Lung (tissue), 12 donors: ENCODE results near the gene MICU1. TPM values are rescaled to one million over a fixed set of nuclear protein-coding genes. Genes with fewer than 3 reads are reported as not detected.

Experiments used
- ATAC-seq: fragments of 200-7000 bp; cut with Tn5 transposase; one replicate; pipeline ENCODE4 v1.9.1; 2020; ENCODE audit warnings: moderate number of reproducible peaks; ENCODE audit not compliant: insufficient read depth, low FRiP score
- DNase-seq, 3 donors: peaks; one replicate each; pipeline ENCODE4 v3.0.0-alpha.2; 2013 to 2017
- H3K27ac ChIP-seq, 2 donors: one replicate each; pipeline ENCODE4 v1.5.1; 2013; ENCODE audit warnings: mild to moderate bottlenecking in 2 of 2, moderate library complexity in 2 of 2, control low read depth in 1 of 2, inconsistent platforms in 1 of 2, low read depth in 1 of 2, low read length in 1 of 2
- H3K27me3 ChIP-seq, 3 donors: one replicate each; pipeline ENCODE4 v1.5.1; 2013; ENCODE audit warnings: low read length in 2 of 3; ENCODE audit not compliant: control insufficient read depth in 3 of 3, insufficient read depth in 3 of 3
- H3K36me3 ChIP-seq, 4 donors: one replicate each; pipeline ENCODE4 v1.5.1; 2013; ENCODE audit warnings: low read length in 4 of 4, mild to moderate bottlenecking in 1 of 4, moderate library complexity in 1 of 4; ENCODE audit not compliant: control insufficient read depth in 4 of 4, insufficient read depth in 4 of 4
- H3K4me1 ChIP-seq, 5 donors: one replicate each; pipeline ENCODE4 v1.5.1; 2013; ENCODE audit warnings: low read length in 5 of 5, mild to moderate bottlenecking in 2 of 5, moderate library complexity in 1 of 5; ENCODE audit not compliant: control insufficient read depth in 5 of 5, insufficient read depth in 5 of 5
- H3K4me3 ChIP-seq: one replicate; pipeline ENCODE4 v1.5.1; 2013; ENCODE audit warnings: mild to moderate bottlenecking, control low read depth, moderate library complexity
- H3K9ac ChIP-seq, 2 donors: one replicate each; pipeline ENCODE4 v1.5.1; 2013; ENCODE audit warnings: low read length in 2 of 2, control low read depth in 1 of 2; ENCODE audit not compliant: insufficient read depth in 1 of 2
- H3K9me3 ChIP-seq, 4 donors: one replicate each; pipeline ENCODE4 v1.5.1; 2013; ENCODE audit warnings: low read length in 3 of 4, mild to moderate bottlenecking in 1 of 4, moderate library complexity in 1 of 4; ENCODE audit not compliant: control insufficient read depth in 4 of 4, insufficient read depth in 3 of 4
- WGBS, 2 donors: extraction: QIAGEN DNeasy Blood & Tissue Kit; methylation state at CpG; one replicate each; pipeline ENCODE4 v1.1.7; 2013; 5-methylcytosine and 5-hydroxymethylcytosine counted together
- polyA plus RNA-seq, 2 donors: library from polyadenylated mRNA; stranded (reverse); fragments of 200-250 nt; gene quantifications; one replicate each; pipeline ENCODE4 v1.2.1, GENCODE V29; 2013
- total RNA-seq, 2 donors: library from RNA; depleted of rRNA in 1 of 2; stranded (reverse); fragments of >200 nt in 1 of 2; gene quantifications; one replicate each; pipeline ENCODE4 v1.2.1, GENCODE V29; 2014 to 2021
- TF ChIP-seq, protein P1 (sequence below): IDR thresholded peaks from 2 replicates; pipeline ENCODE4 v1.5.1; 2012; ENCODE audit warnings: mild to moderate bottlenecking; ENCODE audit errors: control extremely low read depth, extremely low read depth
- donor health status: control.
- donor health status: control.
- donor health status: Bipolar disorder and iron deficiency.
- donor health status: healthy.
- donor health status: DM: yes; HTN: yes; CAD: no.

Gene MICU1
- total and polyA plus RNA-seq, 4 donors, result 41.9 to 86.4 (median 43.2) TPM

GRCh38 chr10:72370201-72370722 lies 255.6 kb downstream of the MICU1 start:
- ATAC-seq (peak; percentile 47), DNase-seq (no peak)
- no peaks in the 10 kb centered on the region for H3K4me1 ChIP-seq
- no peak overlapping the region for H3K4me3 ChIP-seq
- H3K9me3 ChIP-seq, result no peaks in the 10 kb centered on the region
- TF ChIP-seq, protein P1, sequence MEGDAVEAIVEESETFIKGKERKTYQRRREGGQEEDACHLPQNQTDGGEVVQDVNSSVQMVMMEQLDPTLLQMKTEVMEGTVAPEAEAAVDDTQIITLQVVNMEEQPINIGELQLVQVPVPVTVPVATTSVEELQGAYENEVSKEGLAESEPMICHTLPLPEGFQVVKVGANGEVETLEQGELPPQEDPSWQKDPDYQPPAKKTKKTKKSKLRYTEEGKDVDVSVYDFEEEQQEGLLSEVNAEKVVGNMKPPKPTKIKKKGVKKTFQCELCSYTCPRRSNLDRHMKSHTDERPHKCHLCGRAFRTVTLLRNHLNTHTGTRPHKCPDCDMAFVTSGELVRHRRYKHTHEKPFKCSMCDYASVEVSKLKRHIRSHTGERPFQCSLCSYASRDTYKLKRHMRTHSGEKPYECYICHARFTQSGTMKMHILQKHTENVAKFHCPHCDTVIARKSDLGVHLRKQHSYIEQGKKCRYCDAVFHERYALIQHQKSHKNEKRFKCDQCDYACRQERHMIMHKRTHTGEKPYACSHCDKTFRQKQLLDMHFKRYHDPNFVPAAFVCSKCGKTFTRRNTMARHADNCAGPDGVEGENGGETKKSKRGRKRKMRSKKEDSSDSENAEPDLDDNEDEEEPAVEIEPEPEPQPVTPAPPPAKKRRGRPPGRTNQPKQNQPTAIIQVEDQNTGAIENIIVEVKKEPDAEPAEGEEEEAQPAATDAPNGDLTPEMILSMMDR, result no peak
- no peak overlapping the region for H3K9ac ChIP-seq
- H3K27ac ChIP-seq, result no peak overlapping the region
- H3K36me3 ChIP-seq, result peaks cover 5 to 23% (median 12%) of the 10 kb centered on the region in 4 donors
- H3K27me3 ChIP-seq, result no peaks in the 10 kb centered on the region

- H3K27me3 ChIP-seq, result no peaks in the 10 kb centered on the region
- 85 to 92% methylated on average over 4 of the region's 4 CpGs for WGBS, 2 donors
- TF ChIP-seq, protein P1, result no peak
- H3K27ac ChIP-seq, result no peak overlapping the region
- H3K36me3 ChIP-seq, result peaks cover 3 to 18% (median 13%) of the 10 kb centered on the region in 4 donors
- H3K4me1 ChIP-seq, result no peaks in the 10 kb centered on the region
- no peak for ATAC-seq
- H3K9me3 ChIP-seq, result no peaks in the 10 kb centered on the region
- no peak overlapping the region for H3K9ac ChIP-seq
- DNase-seq, result no peak
- no peak overlapping the region for H3K4me3 ChIP-seq
Observed at GRCh38 chr10:72367301-72367960, 258.4 kb downstream of the MICU1 start.

GRCh38 chr10:72365106-72365895 lies 260.6 kb downstream of the MICU1 start:
- Histone ChIP-seq H3K9me3 (no peaks in the 10 kb centered on the region), H3K27ac (no peak overlapping the region), H3K9ac (no peak overlapping the region), H3K4me1 (no peaks in the 10 kb centered on the region), H3K4me3 (no peak overlapping the region), H3K36me3 (peaks cover 3 to 17% (median 12%) of the 10 kb centered on the region in 4 donors), H3K27me3 (no peaks in the 10 kb centered on the region)
- DNase-seq, result no peak
- whole genome bisulfite sequencing, 2 donors, result 87 to 91% methylated on average over 7 of the region's 7 CpGs
- TF ChIP-seq, protein P1, result no peak
- no peak for ATAC-seq
